Measurements from ENCODE around the gene PEX26. TPM values are rescaled to one million over a fixed set of nuclear protein-coding genes. Genes with fewer than 3 reads are reported as not detected.

PEX26 gene
- total and polyA plus RNA-seq, 2 donors (not counting 3 experiments of a cell fraction or from before 2014, with no cell fraction given), result 25.6 to 44.4 TPM

DNA sequence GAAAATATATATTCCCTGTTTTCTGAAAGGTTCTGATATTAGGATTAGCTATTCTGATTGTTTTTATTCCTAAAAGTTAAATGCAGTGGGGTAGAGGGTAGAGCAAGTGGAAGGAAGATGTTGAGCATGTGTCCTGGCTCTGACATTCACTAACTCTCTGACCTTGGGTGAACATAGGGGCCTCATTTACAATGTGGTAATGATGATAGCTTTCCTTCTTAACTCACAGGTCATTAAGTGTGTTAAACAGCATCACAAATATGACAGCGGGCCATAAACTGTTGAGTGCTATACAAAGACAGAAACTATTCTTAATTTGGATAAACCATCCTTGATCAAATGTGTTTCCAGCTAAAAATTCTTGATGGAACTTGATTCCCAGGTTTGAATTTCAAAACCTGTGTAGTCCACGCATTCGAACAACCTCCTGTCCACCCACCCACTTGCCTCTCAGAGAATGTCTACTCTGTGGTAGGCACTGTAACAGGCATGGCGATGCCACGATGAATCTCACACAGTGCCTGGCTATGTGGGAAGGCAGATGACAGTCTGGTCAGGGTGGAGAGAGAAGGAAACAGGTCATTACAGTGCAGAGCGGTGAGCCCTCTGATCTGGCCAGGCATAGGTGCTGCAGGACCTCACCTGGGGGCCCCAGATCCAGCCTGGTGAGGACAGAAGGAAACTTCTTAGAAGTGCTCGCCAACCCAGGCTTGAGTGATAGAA lies 19.3 kb upstream of the PEX26 start:
- intact Hi-C loops (cut with micrococcal nuclease) (no loop called here), dilution Hi-C loops (cut with MboI; ENCODE audit: extremely low pct_ligation_motif_present, low sequenced_read_pairs) (no loop called here)
- H3K4me1 ChIP-seq (ENCODE audit: control insufficient read depth, extremely low read depth, insufficient read depth, low read length), result peaks cover 16% of the 10 kb centered on the region

More for the DNA sequence above, 19.3 kb upstream of the PEX26 start:
- ChIA-PET POLR2A (no interaction called here), CTCF (interaction anchor here (1.4 kb wide), 1 partner anchor 17 kb away, joined by 5 read pairs; no protein-coding TSS in a partner anchor)
- TF ChIP-seq FOS (IDR thresholded peaks at IDR 0.05; ENCODE audit: borderline replicate concordance, insufficient read depth, low read length) (no peak), MYC (IDR thresholded peaks at IDR 0.05; ENCODE audit: low read depth, low read length) (no peak), JUN (IDR thresholded peaks at IDR 0.05; ENCODE audit: borderline replicate concordance, insufficient read depth, insufficient read length, low read depth) (no peak), EZH2 (IDR thresholded peaks at IDR 0.05; ENCODE audit: borderline replicate concordance, low read depth, low read length, severe bottlenecking) (no peak), POLR2A (IDR thresholded peaks at IDR 0.05; ENCODE audit: low read depth, low read length) (no peak), POLR2AphosphoS5 (IDR thresholded peaks at IDR 0.05; ENCODE audit: insufficient read depth, low read depth, low read length) (no peak), GATA2 (IDR thresholded peaks at IDR 0.05; ENCODE audit: insufficient read depth, insufficient read length, low read depth, low read length) (no peak)
- TF ChIP-seq, protein P1, sequence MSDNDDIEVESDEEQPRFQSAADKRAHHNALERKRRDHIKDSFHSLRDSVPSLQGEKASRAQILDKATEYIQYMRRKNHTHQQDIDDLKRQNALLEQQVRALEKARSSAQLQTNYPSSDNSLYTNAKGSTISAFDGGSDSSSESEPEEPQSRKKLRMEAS (IDR thresholded peaks at IDR 0.05; ENCODE audit: insufficient read depth, insufficient read length), result no peak
- TF ChIP-seq, protein P2, sequence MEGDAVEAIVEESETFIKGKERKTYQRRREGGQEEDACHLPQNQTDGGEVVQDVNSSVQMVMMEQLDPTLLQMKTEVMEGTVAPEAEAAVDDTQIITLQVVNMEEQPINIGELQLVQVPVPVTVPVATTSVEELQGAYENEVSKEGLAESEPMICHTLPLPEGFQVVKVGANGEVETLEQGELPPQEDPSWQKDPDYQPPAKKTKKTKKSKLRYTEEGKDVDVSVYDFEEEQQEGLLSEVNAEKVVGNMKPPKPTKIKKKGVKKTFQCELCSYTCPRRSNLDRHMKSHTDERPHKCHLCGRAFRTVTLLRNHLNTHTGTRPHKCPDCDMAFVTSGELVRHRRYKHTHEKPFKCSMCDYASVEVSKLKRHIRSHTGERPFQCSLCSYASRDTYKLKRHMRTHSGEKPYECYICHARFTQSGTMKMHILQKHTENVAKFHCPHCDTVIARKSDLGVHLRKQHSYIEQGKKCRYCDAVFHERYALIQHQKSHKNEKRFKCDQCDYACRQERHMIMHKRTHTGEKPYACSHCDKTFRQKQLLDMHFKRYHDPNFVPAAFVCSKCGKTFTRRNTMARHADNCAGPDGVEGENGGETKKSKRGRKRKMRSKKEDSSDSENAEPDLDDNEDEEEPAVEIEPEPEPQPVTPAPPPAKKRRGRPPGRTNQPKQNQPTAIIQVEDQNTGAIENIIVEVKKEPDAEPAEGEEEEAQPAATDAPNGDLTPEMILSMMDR (IDR thresholded peaks at IDR 0.05; ENCODE audit: extremely low read depth in 1 of 2, insufficient read depth in 1 of 2, low read depth in 1 of 2, low read length in 2 of 2), result no peak
- no peaks in the 10 kb centered on the region for H3K9me1 ChIP-seq (replicated peaks; ENCODE audit: control insufficient read depth, extremely low read depth, insufficient read depth, low read length)
- FAIRE-seq, result no peak
- BruUV-seq (replicated peaks), result no TSS peak
- H3K9me3 ChIP-seq (replicated peaks; ENCODE audit: control insufficient read depth, insufficient read depth, low read length), result no peaks in the 10 kb centered on the region
- H3K9ac ChIP-seq (replicated peaks; ENCODE audit: extremely low read depth, insufficient read depth, low read length), result no peak overlapping the region
- no peaks in the 10 kb centered on the region for H4K20me1 ChIP-seq (replicated peaks; ENCODE audit: control insufficient read depth, extremely low read depth, insufficient read depth, low read length)
- H3K27me3 ChIP-seq (ENCODE audit: control insufficient read depth in 2 of 2, insufficient read depth in 2 of 2, low read length in 2 of 2), result peaks cover 0 to 2% of the 10 kb centered on the region in 2 experiments
- H2AFZ ChIP-seq (ENCODE audit: low read depth, low read length), result no peak overlapping the region
- no peaks in the 10 kb centered on the region for H3K79me2 ChIP-seq (ENCODE audit: control insufficient read depth, insufficient read depth, low read length)
- no peak overlapping the region for H3K27ac ChIP-seq (ENCODE audit: insufficient read depth, low read depth, low read length)
- DNase-seq (ENCODE audit: low read depth, low spot score), result no peak
- H3K4me2 ChIP-seq (ENCODE audit: insufficient read depth, low read length), result no peak overlapping the region
- no peaks in the 10 kb centered on the region for H3K36me3 ChIP-seq (ENCODE audit: control insufficient read depth in 2 of 2, extremely low read depth in 1 of 2, insufficient read depth in 2 of 2, low read length in 2 of 2)
- H3K4me3 ChIP-seq (replicated peaks in 1 of 3; ENCODE audit: insufficient read depth in 1 of 3, low read depth in 1 of 3, low read length in 3 of 3), result no peak overlapping the region

Measured in endothelial cell of umbilical vein (primary cell).